ENCODE results near the gene WWOX.

DNA sequence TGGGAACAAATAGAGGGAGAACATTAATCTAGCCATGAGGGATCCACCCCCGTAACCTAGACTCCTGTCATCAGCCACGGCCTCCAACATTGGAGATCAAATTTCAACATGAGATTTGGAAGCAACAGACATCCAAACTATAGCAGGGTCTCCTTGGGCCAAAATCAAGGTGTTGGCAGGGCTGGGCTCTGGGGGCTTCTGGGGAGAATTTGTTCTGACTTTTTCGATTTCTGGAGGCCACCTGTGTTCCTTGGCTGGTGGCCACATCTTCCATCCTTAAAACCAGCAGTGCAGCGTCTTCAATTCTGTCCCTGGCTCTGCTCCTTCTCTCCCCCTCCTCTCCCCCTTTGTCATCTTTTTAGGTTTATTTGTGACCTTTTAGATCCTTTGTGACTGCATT is 546.2 kb downstream of the WWOX start:
- TF ChIP-seq POLR2A (IDR thresholded peaks at IDR 0.05; ENCODE audit: low read length) (no peak), MAZ (IDR thresholded peaks at IDR 0.05; ENCODE audit: borderline replicate concordance, low read depth, low read length) (no peak)
- TF ChIP-seq, protein P1, sequence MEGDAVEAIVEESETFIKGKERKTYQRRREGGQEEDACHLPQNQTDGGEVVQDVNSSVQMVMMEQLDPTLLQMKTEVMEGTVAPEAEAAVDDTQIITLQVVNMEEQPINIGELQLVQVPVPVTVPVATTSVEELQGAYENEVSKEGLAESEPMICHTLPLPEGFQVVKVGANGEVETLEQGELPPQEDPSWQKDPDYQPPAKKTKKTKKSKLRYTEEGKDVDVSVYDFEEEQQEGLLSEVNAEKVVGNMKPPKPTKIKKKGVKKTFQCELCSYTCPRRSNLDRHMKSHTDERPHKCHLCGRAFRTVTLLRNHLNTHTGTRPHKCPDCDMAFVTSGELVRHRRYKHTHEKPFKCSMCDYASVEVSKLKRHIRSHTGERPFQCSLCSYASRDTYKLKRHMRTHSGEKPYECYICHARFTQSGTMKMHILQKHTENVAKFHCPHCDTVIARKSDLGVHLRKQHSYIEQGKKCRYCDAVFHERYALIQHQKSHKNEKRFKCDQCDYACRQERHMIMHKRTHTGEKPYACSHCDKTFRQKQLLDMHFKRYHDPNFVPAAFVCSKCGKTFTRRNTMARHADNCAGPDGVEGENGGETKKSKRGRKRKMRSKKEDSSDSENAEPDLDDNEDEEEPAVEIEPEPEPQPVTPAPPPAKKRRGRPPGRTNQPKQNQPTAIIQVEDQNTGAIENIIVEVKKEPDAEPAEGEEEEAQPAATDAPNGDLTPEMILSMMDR (IDR thresholded peaks at IDR 0.05) = no peak
- TF ChIP-seq, protein P2, sequence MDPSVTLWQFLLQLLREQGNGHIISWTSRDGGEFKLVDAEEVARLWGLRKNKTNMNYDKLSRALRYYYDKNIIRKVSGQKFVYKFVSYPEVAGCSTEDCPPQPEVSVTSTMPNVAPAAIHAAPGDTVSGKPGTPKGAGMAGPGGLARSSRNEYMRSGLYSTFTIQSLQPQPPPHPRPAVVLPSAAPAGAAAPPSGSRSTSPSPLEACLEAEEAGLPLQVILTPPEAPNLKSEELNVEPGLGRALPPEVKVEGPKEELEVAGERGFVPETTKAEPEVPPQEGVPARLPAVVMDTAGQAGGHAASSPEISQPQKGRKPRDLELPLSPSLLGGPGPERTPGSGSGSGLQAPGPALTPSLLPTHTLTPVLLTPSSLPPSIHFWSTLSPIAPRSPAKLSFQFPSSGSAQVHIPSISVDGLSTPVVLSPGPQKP (IDR thresholded peaks at IDR 0.05; ENCODE audit: low read depth, low read length) = no peak
